Measurements from ENCODE around the gene DNAJB7. TPM values are rescaled to one million over a fixed set of nuclear protein-coding genes. Genes with fewer than 3 reads are reported as not detected.
"Not testable (repeated sequence)": the region's sequence is repeated elsewhere in the genome, so short reads cannot be mapped to it uniquely, and the experiment has no call there.

The DNAJB7 gene
- total RNA-seq, 1 experiment from 2014 or later: not detected

GRCh38 chr22:40834619-40835018, 27.3 kb downstream of the DNAJB7 start:
- H3K27ac ChIP-seq (ENCODE audit: low read depth, low read length, poor library complexity, severe bottlenecking): peak overlapping the region; percentile 27
- intact Hi-C loops (cut with micrococcal nuclease; ENCODE audit: unreplicated experiment): no loop called here
- no TSS peak for BruUV-seq (replicated peaks)
- H3K4me3 ChIP-seq (ENCODE audit: low read depth, low read length, poor library complexity, severe bottlenecking): no peak overlapping the region
- POLR2A ChIA-PET (ENCODE audit: low non-redundant PET): no interaction called here
- TF ChIP-seq EZH2 (IDR thresholded peaks at IDR 0.05; ENCODE audit: borderline replicate concordance, low read depth, low read length, poor library complexity, severe bottlenecking): no peak
- TF ChIP-seq CTCF (conservative IDR thresholded peaks at IDR 0.05; ENCODE audit: low read depth, low read length): no peak
- H3K4me1 ChIP-seq (ENCODE audit: insufficient read depth, low read length, poor library complexity, severe bottlenecking): peaks cover 48% of the 10 kb centered on the region
- CTCF ChIA-PET: no interaction called here
- no peak for DNase-seq (ENCODE audit: low spot score)
- peaks cover 92% of the 10 kb centered on the region for H3K36me3 ChIP-seq (ENCODE audit: insufficient read depth, low read length, poor library complexity, severe bottlenecking)
- H3K27me3 ChIP-seq (replicated peaks; ENCODE audit: insufficient read depth, low read depth, low read length, poor library complexity): no peaks in the 10 kb centered on the region
- H3K9me3 ChIP-seq (ENCODE audit: low read depth, low read length, poor library complexity, severe bottlenecking): no peaks in the 10 kb centered on the region

GRCh38 chr22:40829131-40829530, 32.8 kb downstream of the DNAJB7 start:
- intact Hi-C loops (cut with micrococcal nuclease; ENCODE audit: unreplicated experiment): no loop called here
- DNase-seq (ENCODE audit: low spot score): peak; percentile 82
- no peaks in the 10 kb centered on the region for H3K27me3 ChIP-seq (replicated peaks; ENCODE audit: insufficient read depth, low read depth, low read length, poor library complexity)
- H3K9me3 ChIP-seq (ENCODE audit: low read depth, low read length, poor library complexity, severe bottlenecking): no peaks in the 10 kb centered on the region
- peaks cover 78% of the 10 kb centered on the region for H3K36me3 ChIP-seq (ENCODE audit: insufficient read depth, low read length, poor library complexity, severe bottlenecking)
- peak overlapping the region; percentile 61 for H3K27ac ChIP-seq (ENCODE audit: low read depth, low read length, poor library complexity, severe bottlenecking)
- CTCF ChIA-PET: no interaction called here
- no peak overlapping the region for H3K4me3 ChIP-seq (ENCODE audit: low read depth, low read length, poor library complexity, severe bottlenecking)
- TF ChIP-seq EZH2 (IDR thresholded peaks at IDR 0.05; ENCODE audit: borderline replicate concordance, low read depth, low read length, poor library complexity, severe bottlenecking): no peak
- no peak for TF ChIP-seq CTCF (conservative IDR thresholded peaks at IDR 0.05; ENCODE audit: low read depth, low read length)
- H3K4me1 ChIP-seq (ENCODE audit: insufficient read depth, low read length, poor library complexity, severe bottlenecking): peaks cover 66% of the 10 kb centered on the region
- no TSS peak for BruUV-seq (replicated peaks)
- POLR2A ChIA-PET (ENCODE audit: low non-redundant PET): interaction anchor here (0.7 kb wide), 1 partner anchor 553 kb away, joined by 3 read pairs; the partner anchor contains the start of gene TEF

GRCh38 chr22:40826984-40827741, 34.8 kb downstream of the DNAJB7 start:
- TF ChIP-seq CTCF (conservative IDR thresholded peaks at IDR 0.05; ENCODE audit: low read depth, low read length): no peak
- no peak for TF ChIP-seq EZH2 (IDR thresholded peaks at IDR 0.05; ENCODE audit: borderline replicate concordance, low read depth, low read length, poor library complexity, severe bottlenecking)
- intact Hi-C loops (cut with micrococcal nuclease; ENCODE audit: unreplicated experiment): no loop called here
- Histone ChIP-seq H3K27ac (ENCODE audit: low read depth, low read length, poor library complexity, severe bottlenecking) (no peak overlapping the region), H3K4me3 (ENCODE audit: low read depth, low read length, poor library complexity, severe bottlenecking) (no peak overlapping the region), H3K9me3 (ENCODE audit: low read depth, low read length, poor library complexity, severe bottlenecking) (no peaks in the 10 kb centered on the region), H3K36me3 (ENCODE audit: insufficient read depth, low read length, poor library complexity, severe bottlenecking) (peaks cover 75% of the 10 kb centered on the region), H3K4me1 (ENCODE audit: insufficient read depth, low read length, poor library complexity, severe bottlenecking) (peaks cover 55% of the 10 kb centered on the region), H3K27me3 (replicated peaks; ENCODE audit: insufficient read depth, low read depth, low read length, poor library complexity) (no peaks in the 10 kb centered on the region)
- peak; percentile 39 for DNase-seq (ENCODE audit: low spot score)
- no TSS peak for BruUV-seq (replicated peaks)
- ChIA-PET CTCF (interaction anchor here (0.8 kb wide), 1 partner anchor 144 kb away, joined by 3 read pairs; no protein-coding TSS in a partner anchor), POLR2A (ENCODE audit: low non-redundant PET) (interaction anchor here (0.5 kb wide), 1 partner anchor 112 kb away, joined by 10 read pairs; no protein-coding TSS in a partner anchor)

- H3K27me3 ChIP-seq (replicated peaks; ENCODE audit: insufficient read depth, low read depth, low read length, poor library complexity); H3K4me3 ChIP-seq (ENCODE audit: low read depth, low read length, poor library complexity, severe bottlenecking); intact Hi-C loops (cut with micrococcal nuclease; ENCODE audit: unreplicated experiment); POLR2A ChIA-PET (ENCODE audit: low non-redundant PET); DNase-seq (ENCODE audit: low spot score); H3K9me3 ChIP-seq (ENCODE audit: low read depth, low read length, poor library complexity, severe bottlenecking); H3K27ac ChIP-seq (ENCODE audit: low read depth, low read length, poor library complexity, severe bottlenecking); CTCF ChIA-PET: not testable (repeated sequence)
- Histone ChIP-seq H3K36me3 (ENCODE audit: insufficient read depth, low read length, poor library complexity, severe bottlenecking) (peaks cover 67% of the 10 kb centered on the region), H3K4me1 (ENCODE audit: insufficient read depth, low read length, poor library complexity, severe bottlenecking) (peaks cover 46% of the 10 kb centered on the region)
- TSS peak; percentile 91 for BruUV-seq (replicated peaks)
Measured at GRCh38 chr22:40826292-40826691, 35.6 kb downstream of the DNAJB7 start.
